MCF 10A (cell line): ENCODE data around the gene CNDP2. TPM values are rescaled to one million over a fixed set of nuclear protein-coding genes. Genes with fewer than 3 reads are reported as not detected.

Experiments
- BruUV-seq: library from RNA; stranded (reverse); fragments of 400-500 nt; replicated peaks from 2 replicates; lab custom pipeline; 2021; lab: Mats Ljungman, UMichigan
- CTCF ChIA-PET: fragments of 300-600 bp; sonication (Branson Sonifier 250); formaldehyde crosslinking; extraction: SDS; loops from one replicate; lab custom pipeline; 2021; ENCODE audit warnings: antibody characterized with exemption, inconsistent platforms; lab: Yijun Ruan, JAX
- POLR2A ChIA-PET: fragments of 300-600, 350-650 bp; sonication (Branson Sonifier 250); formaldehyde crosslinking; extraction: SDS; loops from one replicate; lab custom pipeline; 2020; ENCODE audit warnings: antibody characterized with exemption, inconsistent platforms; lab: Yijun Ruan, JAX
- DNase-seq: peaks from one replicate; pipeline ENCODE4 v3.0.0-alpha.2; 2018; ENCODE audit not compliant: unreplicated experiment
- H3K27ac Mint-ChIP-seq: one replicate; pipeline ENCODE4 v1.8.0; 2022; ENCODE audit warnings: mild to moderate bottlenecking, low read depth, mixed read lengths; ENCODE audit not compliant: unreplicated experiment
- H3K27me3 Mint-ChIP-seq: one replicate; pipeline ENCODE4 v1.8.0; 2022; ENCODE audit warnings: mixed read lengths; ENCODE audit not compliant: insufficient read depth, unreplicated experiment
- H3K36me3 Mint-ChIP-seq: one replicate; pipeline ENCODE4 v1.8.0; 2022; ENCODE audit warnings: mild to moderate bottlenecking, moderate library complexity, mixed read lengths; ENCODE audit not compliant: insufficient read depth, unreplicated experiment
- H3K4me1 Mint-ChIP-seq: one replicate; pipeline ENCODE4 v1.8.0; 2022; ENCODE audit warnings: mixed read lengths; ENCODE audit not compliant: insufficient read depth, unreplicated experiment
- H3K4me3 Mint-ChIP-seq: one replicate; pipeline ENCODE4 v1.8.0; 2022; ENCODE audit warnings: mild to moderate bottlenecking, moderate library complexity, mixed read lengths; ENCODE audit not compliant: unreplicated experiment
- H3K9me3 Mint-ChIP-seq: one replicate; pipeline ENCODE4 v1.8.0; 2022; ENCODE audit warnings: mixed read lengths; ENCODE audit not compliant: unreplicated experiment
- intact Hi-C: fragments of 100-400 bp; cut with micrococcal nuclease; formaldehyde crosslinking; loops from 2 replicates; pipeline ENCODE4 v1.14.1; 2022
- total RNA-seq: library from RNA; stranded (reverse); gene quantifications from 2 replicates; pipeline ENCODE4 v1.2.3, GENCODE V29; 2022
- TF ChIP-seq, protein P1 (sequence below): fragments of 200-600 bp; IDR thresholded peaks from one replicate; pipeline ENCODE4 v1.8.0; 2022; ENCODE audit warnings: antibody characterized with exemption, mild to moderate bottlenecking; ENCODE audit not compliant: unreplicated experiment

The CNDP2 gene
- total RNA-seq, 1 experiment from 2014 or later, result 194 TPM

DNA sequence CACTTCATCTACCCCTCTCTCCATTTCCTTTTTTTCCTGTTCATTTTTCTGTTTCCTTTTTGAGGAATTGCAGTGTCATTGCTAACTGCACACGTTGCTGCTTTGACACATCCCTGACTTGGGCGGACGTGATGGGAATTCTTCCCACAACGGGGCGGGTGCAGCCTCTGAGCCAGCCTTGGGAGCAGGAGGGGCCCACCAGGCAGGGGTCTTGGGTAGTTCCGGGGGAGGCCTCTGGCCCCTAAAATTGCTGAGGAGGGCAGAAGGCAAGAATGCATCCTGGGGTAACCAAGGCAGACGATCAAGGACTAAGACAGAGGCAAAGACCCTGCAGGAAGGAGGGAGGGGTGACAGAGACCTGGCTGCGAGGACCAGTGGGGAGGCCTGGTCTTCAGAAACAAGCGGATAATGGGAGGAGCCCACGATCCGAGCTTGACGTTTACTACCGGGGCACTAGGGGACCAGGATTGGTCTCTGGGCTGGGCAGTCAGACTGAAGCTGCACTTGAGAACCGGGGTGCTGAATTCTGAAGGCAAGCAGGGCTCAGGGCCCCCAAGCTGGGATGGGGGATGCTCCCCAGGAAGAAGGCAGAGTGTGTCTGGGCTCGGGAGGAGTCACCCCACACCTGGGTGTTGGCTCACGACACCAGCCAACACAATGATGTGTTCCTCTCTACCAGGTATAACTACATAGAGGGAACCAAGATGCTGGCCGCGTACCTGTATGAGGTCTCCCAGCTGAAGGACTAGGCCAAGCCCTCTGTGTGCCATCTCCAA, 23.3 kb downstream of the CNDP2 start:
- ChIA-PET POLR2A (interaction anchor here (1.5 kb wide), 1 partner anchor 22 kb away, joined by 3 read pairs; no protein-coding TSS in a partner anchor), CTCF (interaction anchor here (0.6 to 1.1 kb wide), 2 partner anchors 12 to 51 kb away, joined by 3 to 5 read pairs; no protein-coding TSS in a partner anchor)
- H3K27ac Mint-ChIP-seq, result no peak overlapping the region
- no TSS peak for BruUV-seq
- peaks cover 65% of the 10 kb centered on the region for H3K36me3 Mint-ChIP-seq
- DNase-seq, result no peak
- intact Hi-C loops, result no loop called here
- no peaks in the 10 kb centered on the region for H3K9me3 Mint-ChIP-seq
- TF ChIP-seq, protein P1, sequence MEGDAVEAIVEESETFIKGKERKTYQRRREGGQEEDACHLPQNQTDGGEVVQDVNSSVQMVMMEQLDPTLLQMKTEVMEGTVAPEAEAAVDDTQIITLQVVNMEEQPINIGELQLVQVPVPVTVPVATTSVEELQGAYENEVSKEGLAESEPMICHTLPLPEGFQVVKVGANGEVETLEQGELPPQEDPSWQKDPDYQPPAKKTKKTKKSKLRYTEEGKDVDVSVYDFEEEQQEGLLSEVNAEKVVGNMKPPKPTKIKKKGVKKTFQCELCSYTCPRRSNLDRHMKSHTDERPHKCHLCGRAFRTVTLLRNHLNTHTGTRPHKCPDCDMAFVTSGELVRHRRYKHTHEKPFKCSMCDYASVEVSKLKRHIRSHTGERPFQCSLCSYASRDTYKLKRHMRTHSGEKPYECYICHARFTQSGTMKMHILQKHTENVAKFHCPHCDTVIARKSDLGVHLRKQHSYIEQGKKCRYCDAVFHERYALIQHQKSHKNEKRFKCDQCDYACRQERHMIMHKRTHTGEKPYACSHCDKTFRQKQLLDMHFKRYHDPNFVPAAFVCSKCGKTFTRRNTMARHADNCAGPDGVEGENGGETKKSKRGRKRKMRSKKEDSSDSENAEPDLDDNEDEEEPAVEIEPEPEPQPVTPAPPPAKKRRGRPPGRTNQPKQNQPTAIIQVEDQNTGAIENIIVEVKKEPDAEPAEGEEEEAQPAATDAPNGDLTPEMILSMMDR, result no peak
- H3K4me1 Mint-ChIP-seq, result no peaks in the 10 kb centered on the region
- H3K27me3 Mint-ChIP-seq, result no peaks in the 10 kb centered on the region
- H3K4me3 Mint-ChIP-seq, result no peak overlapping the region

DNA sequence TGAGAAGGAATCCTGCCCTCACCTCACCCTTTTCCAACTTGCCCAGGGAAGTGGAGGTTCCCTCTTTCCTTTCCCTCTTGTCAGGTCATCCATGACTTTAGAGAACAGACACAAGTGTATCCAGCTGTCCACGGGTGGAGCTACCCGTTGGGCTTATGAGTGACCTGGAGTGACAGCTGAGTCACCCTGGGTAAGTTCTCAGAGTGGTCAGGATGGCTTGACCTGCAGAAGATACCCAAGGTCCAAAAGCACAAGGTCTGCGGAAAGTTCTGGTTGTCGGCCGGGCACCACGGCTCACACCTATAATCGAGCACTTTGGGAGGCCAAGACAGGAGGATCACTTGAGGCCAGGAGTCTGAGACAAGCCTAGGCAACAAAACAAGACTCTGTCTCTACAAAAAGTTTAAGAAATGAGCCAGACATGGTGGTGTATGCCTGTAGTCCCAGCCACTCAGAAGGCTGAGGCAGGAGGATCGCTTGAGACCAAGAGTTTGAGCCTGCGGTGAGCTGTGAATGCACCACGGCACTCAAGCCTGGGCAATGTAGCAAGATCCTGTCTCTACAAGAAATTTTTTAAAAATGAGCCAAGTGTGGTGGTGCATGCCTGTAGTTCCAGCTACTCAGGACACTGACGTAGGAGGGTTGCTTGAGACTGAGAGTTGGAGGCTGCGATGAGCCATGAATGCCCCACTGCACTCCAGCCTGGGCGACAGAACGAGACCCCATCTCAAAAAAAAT, 24.1 kb downstream of the CNDP2 start:
- Mint-ChIP-seq H3K4me1 (no peaks in the 10 kb centered on the region), H3K27ac (no peak overlapping the region), H3K9me3 (no peaks in the 10 kb centered on the region), H3K4me3 (no peak overlapping the region), H3K36me3 (peaks cover 57% of the 10 kb centered on the region), H3K27me3 (no peaks in the 10 kb centered on the region)
- intact Hi-C loops, result no loop called here
- ChIA-PET CTCF (interaction anchor here (0.6 to 1.6 kb wide), 4 partner anchors 11 to 50 kb away, joined by 3 to 11 read pairs (median 5); no protein-coding TSS in a partner anchor), POLR2A (interaction anchor here (0.6 to 1.5 kb wide), 4 partner anchors 16 to 31 kb away, joined by 3 to 4 read pairs (median 3); partner anchors contain the start of gene CNDP2)
- TF ChIP-seq, protein P1, result no peak
- BruUV-seq, result TSS peak; percentile 84
- no peak for DNase-seq

DNA sequence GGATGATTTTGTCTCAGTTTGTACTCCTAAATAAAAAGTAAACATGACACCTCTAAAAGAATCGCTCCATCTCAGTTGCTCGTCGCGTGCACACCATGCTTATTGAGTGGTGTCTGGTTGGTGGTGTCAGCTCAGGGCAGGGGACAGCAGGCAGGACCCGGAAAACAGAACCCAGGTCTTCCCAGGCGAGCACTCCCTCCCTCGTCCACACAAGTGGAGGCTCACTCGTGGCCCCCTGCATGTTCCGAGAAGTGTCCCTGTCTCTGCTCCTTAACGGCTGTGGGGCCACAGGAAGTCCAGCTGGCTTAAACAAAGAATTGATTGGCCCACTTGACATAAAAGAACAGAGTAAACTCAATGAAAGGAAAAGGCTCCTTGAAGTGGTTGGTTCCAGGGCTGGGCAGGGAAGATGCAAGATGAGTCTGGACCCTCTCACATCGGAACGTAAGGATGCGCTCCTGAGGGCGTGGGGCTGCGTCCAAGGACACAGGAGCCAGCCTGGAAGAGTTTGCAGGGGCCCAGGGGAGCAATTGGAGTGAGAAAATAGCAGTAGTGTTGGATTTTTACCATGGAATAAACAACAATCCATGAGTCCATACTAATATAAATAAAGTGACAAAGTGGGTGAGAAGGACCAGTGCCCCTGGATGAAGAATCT, 25.0 kb downstream of the CNDP2 start:
- Mint-ChIP-seq H3K27ac (no peak overlapping the region), H3K4me1 (no peaks in the 10 kb centered on the region), H3K9me3 (no peaks in the 10 kb centered on the region), H3K4me3 (no peak overlapping the region), H3K36me3 (peaks cover 48% of the 10 kb centered on the region), H3K27me3 (no peaks in the 10 kb centered on the region)
- no TSS peak for BruUV-seq
- intact Hi-C loops, result no loop called here
- ChIA-PET POLR2A (interaction anchor here (1.0 to 1.5 kb wide), 4 partner anchors 9 to 25 kb away, joined by 3 to 4 read pairs (median 3); partner anchors contain the start of gene CNDP2), CTCF (interaction anchor here (0.6 to 1.6 kb wide), 4 partner anchors 18 to 275 kb away, joined by 3 to 11 read pairs (median 5); no protein-coding TSS in a partner anchor)
- TF ChIP-seq, protein P1, result no peak
- DNase-seq, result no peak
